K562 (cell line): ENCODE data around the gene CAMKV. TPM values are rescaled to one million over a fixed set of nuclear protein-coding genes. Genes with fewer than 3 reads are reported as not detected.
A peak's percentile ranks its signal among the peaks of the same experiment; 100 is the strongest.

ENCODE experiments used
- ARHGAP35 ChIP-seq: fragments of 450-650 bp; IDR thresholded peaks from 2 replicates; pipeline ENCODE4 v1.6.1; 2018; ENCODE audit not compliant: partially characterized antibody
- CEBPB ChIP-seq: fragments of 450-650 bp; IDR thresholded peaks from 2 replicates; pipeline ENCODE4 v1.6.1; 2016; ENCODE audit warnings: missing genetic modification characterization, missing compliant biosample characterization
- HMG20A ChIP-seq: fragments of 450-650 bp; formaldehyde crosslinking; conservative IDR thresholded peaks from 2 replicates; pipeline ENCODE4 v1.4.0; 2020; ENCODE audit warnings: mild to moderate bottlenecking, mixed read lengths
- KLF13 ChIP-seq: fragments of 450-650 bp; IDR thresholded peaks from 2 replicates; pipeline ENCODE4 v1.6.1; 2016; ENCODE audit warnings: missing genetic modification characterization, low read depth, mild to moderate bottlenecking, missing compliant biosample characterization, moderate library complexity, borderline replicate concordance
- MED1 ChIP-seq: sonication (generic); formaldehyde crosslinking; IDR thresholded peaks from 2 replicates; pipeline ENCODE4 v1.8.1; 2023; ENCODE audit warnings: missing genetic modification reagents, borderline replicate concordance
- NBN ChIP-seq: fragments of 450-650 bp; IDR thresholded peaks from 2 replicates; pipeline ENCODE4 v1.6.1; 2016; ENCODE audit warnings: low read depth, mild to moderate bottlenecking
- NCOR1 ChIP-seq: fragments of 450-650 bp; IDR thresholded peaks from 2 replicates; pipeline ENCODE4 v1.6.1; 2016; ENCODE audit warnings: mild to moderate bottlenecking, moderate library complexity
- NFIC ChIP-seq: fragments of 450-650 bp; IDR thresholded peaks from 2 replicates; pipeline ENCODE4 v1.6.1; 2017; ENCODE audit warnings: mild to moderate bottlenecking, inconsistent platforms
- NUFIP1 ChIP-seq: fragments of 450-650 bp; IDR thresholded peaks from 2 replicates; pipeline ENCODE4 v1.6.1; 2018; ENCODE audit not compliant: partially characterized antibody
- POLR3A ChIP-seq: IDR thresholded peaks from 2 replicates; pipeline ENCODE4 v1.6.1; 2011; ENCODE audit warnings: borderline replicate concordance, mild to moderate bottlenecking, moderate library complexity; ENCODE audit not compliant: insufficient read length, insufficient read depth; ENCODE audit errors: extremely low read depth
- SIRT6 ChIP-seq: IDR thresholded peaks from one replicate; pipeline ENCODE4 v1.6.1; 2012; ENCODE audit warnings: low read depth, mild to moderate bottlenecking, control low read depth, inconsistent platforms, low read length, moderate library complexity
- SMAD2 ChIP-seq: fragments of 150-350 bp; IDR thresholded peaks from 2 replicates; pipeline ENCODE4 v1.6.1; 2014; ENCODE audit warnings: low read depth, mild to moderate bottlenecking, low read length
- TCF7L2 ChIP-seq: fragments of 150-350 bp; IDR thresholded peaks from 2 replicates; pipeline ENCODE4 v1.6.1; 2016; ENCODE audit warnings: low read depth, mild to moderate bottlenecking, low read length, moderate library complexity
- TRIM24 ChIP-seq, 2 experiments: fragments of 450-650 bp; IDR thresholded peaks; 2 replicates each; pipeline ENCODE4 v1.6.1; 2016
- TRIM28 ChIP-seq: fragments of 450-650 bp; IDR thresholded peaks from 2 replicates; pipeline ENCODE4 v1.6.1; 2017
- ZBTB7A ChIP-seq: IDR thresholded peaks from 2 replicates; pipeline ENCODE4 v1.6.1; 2011; ENCODE audit warnings: low read depth, mild to moderate bottlenecking, low read length, moderate library complexity, borderline replicate concordance; ENCODE audit not compliant: control insufficient read depth
- ZNF384 ChIP-seq: IDR thresholded peaks from 2 replicates; pipeline ENCODE4 v1.6.1; 2012; ENCODE audit warnings: low read depth, low read length, improper control_type of control experiment
- ZNF408 ChIP-seq: fragments of 250-450 bp; sonication (Bioruptor Pico); IDR thresholded peaks from 2 replicates; pipeline ENCODE4 v1.4.0; 2020; ENCODE audit warnings: low read depth, mild to moderate bottlenecking, moderate library complexity
- ZNF696 ChIP-seq: fragments of 250-450 bp; sonication (Bioruptor Pico); conservative IDR thresholded peaks from 2 replicates; pipeline ENCODE4 v1.4.0; 2020; ENCODE audit warnings: mild to moderate bottlenecking, moderate library complexity
- ZNF699 ChIP-seq: fragments of 250-450 bp; sonication (Bioruptor Pico); IDR thresholded peaks from 2 replicates; pipeline ENCODE4 v1.8.0; 2021; ENCODE audit warnings: mild to moderate bottlenecking, moderate library complexity; ENCODE audit not compliant: insufficient replicate concordance
- ZZZ3 ChIP-seq: fragments of 450-650 bp; IDR thresholded peaks from 2 replicates; pipeline ENCODE4 v1.6.1; 2016; ENCODE audit warnings: antibody characterized with exemption, mild to moderate bottlenecking, moderate library complexity
- polyA plus RNA-seq, 8 experiments: library from polyadenylated mRNA; depleted of rRNA in 4 of 8; stranded (reverse) in 5 of 8; unstranded in 3 of 8; fragments of >200 nt; fragmentation: Nextera tagmentation in 2 of 8; fragmentation: Illumina TruSeq in 1 of 8; extraction: Ambion mirVana in 2 of 8; extraction: Trizol in 1 of 8; gene quantifications; 2 replicates each; pipeline versions ENCODE4 v1.2.1 to v1.2.3, GENCODE V29; 2011 to 2014; ENCODE audit warnings: inconsistent platforms in 1 of 8, missing spikeins in 1 of 8
- total RNA-seq, 7 experiments: library from RNA; depleted of rRNA in 6 of 7; stranded (reverse); fragments of >200 nt in 6 of 7; fragmentation: Illumina TruSeq in 2 of 7; extraction: Trizol in 2 of 7; gene quantifications; 2 replicates each; pipeline versions ENCODE4 v1.2.1 to v1.2.3, GENCODE V29; 2011 to 2021; ENCODE audit warnings: low replicate concordance in 1 of 7
- TF ChIP-seq, protein P1 (sequence below): IDR thresholded peaks from 3 replicates; pipeline ENCODE4 v1.6.1; 2011; ENCODE audit warnings: borderline replicate concordance, mild to moderate bottlenecking; ENCODE audit not compliant: insufficient read length, insufficient read depth
- TF ChIP-seq, protein P2 (sequence below): fragments of 450-650 bp; IDR thresholded peaks from 2 replicates; pipeline ENCODE4 v1.6.1; 2016; ENCODE audit warnings: missing biosample characterization, missing genetic modification characterization
- TF ChIP-seq, protein P3 (sequence below), 3 experiments: IDR thresholded peaks in 2 of 3; conservative IDR thresholded peaks in 1 of 3; 2 replicates each; pipeline ENCODE4 v1.5.1; 2011 to 2012; ENCODE audit warnings: low read length in 3 of 3, mild to moderate bottlenecking in 3 of 3, control low read depth in 2 of 3, improper control_type of control experiment in 1 of 3, inconsistent platforms in 1 of 3, low read depth in 1 of 3, mixed read lengths in 1 of 3, moderate library complexity in 1 of 3; ENCODE audit not compliant: insufficient read depth in 2 of 3

Gene CAMKV
- total and polyA plus RNA-seq, 9 of the 15 experiments (the other 6 are each of a cell fraction or from before 2014, with no cell fraction given): 0.08 to 2.7 (median 0.79) TPM

DNA sequence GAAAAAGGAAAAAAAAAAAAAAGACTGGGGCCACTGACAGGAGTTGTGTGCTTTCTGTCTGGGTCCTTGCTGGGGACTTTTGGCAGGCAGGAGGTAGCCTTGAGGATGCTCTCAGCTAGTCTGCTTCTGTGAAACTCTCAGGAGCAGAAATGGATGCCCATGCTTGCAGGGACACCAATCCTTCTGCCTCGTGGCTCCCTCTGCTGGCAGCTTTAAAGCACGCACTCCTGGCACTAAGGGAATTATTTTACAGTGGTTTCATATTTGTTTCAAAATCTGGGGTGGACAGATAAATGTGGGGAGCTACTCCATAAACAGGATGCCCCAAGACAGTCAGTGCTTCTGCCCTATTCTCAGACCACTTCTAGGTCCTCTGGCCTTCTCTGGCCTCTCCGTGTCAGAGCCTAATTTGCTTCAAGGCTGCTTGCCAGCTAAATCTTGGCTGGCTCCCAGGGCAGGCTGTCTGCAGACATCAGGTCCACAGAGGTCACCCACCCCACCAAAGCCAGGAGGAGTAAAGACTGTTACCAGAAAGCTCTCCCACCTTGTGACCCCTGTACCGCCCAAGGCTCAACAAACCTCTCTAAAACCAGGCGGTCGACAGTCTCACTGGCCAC, 30.4 kb downstream of the CAMKV start (continued):
- TF ChIP-seq ARHGAP35 (no peak), MED1 (CRISPR knock-in tag) (no peak), TRIM28 (no peak), ZBTB7A (no peak), ZNF699 (no peak), POLR3A (no peak), ZZZ3 (no peak), CEBPB (no peak), NCOR1 (no peak), NBN (no peak), ZNF408 (CRISPR knock-in tag) (no peak), NFIC (peak; percentile 60), HMG20A (CRISPR knock-in tag) (no peak), NUFIP1 (no peak), SIRT6 (no peak), KLF13 (tag) (no peak), TRIM24 (IDR thresholded peaks at IDR 0.05) (no peak), SMAD2 (no peak), ZNF384 (no peak), TCF7L2 (no peak), ZNF696 (CRISPR knock-in tag) (no peak)
- TF ChIP-seq, protein P1, sequence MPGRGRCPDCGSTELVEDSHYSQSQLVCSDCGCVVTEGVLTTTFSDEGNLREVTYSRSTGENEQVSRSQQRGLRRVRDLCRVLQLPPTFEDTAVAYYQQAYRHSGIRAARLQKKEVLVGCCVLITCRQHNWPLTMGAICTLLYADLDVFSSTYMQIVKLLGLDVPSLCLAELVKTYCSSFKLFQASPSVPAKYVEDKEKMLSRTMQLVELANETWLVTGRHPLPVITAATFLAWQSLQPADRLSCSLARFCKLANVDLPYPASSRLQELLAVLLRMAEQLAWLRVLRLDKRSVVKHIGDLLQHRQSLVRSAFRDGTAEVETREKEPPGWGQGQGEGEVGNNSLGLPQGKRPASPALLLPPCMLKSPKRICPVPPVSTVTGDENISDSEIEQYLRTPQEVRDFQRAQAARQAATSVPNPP: no peak
- TF ChIP-seq, protein P2, sequence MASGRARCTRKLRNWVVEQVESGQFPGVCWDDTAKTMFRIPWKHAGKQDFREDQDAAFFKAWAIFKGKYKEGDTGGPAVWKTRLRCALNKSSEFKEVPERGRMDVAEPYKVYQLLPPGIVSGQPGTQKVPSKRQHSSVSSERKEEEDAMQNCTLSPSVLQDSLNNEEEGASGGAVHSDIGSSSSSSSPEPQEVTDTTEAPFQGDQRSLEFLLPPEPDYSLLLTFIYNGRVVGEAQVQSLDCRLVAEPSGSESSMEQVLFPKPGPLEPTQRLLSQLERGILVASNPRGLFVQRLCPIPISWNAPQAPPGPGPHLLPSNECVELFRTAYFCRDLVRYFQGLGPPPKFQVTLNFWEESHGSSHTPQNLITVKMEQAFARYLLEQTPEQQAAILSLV (tag): no peak
- TF ChIP-seq, protein P3, sequence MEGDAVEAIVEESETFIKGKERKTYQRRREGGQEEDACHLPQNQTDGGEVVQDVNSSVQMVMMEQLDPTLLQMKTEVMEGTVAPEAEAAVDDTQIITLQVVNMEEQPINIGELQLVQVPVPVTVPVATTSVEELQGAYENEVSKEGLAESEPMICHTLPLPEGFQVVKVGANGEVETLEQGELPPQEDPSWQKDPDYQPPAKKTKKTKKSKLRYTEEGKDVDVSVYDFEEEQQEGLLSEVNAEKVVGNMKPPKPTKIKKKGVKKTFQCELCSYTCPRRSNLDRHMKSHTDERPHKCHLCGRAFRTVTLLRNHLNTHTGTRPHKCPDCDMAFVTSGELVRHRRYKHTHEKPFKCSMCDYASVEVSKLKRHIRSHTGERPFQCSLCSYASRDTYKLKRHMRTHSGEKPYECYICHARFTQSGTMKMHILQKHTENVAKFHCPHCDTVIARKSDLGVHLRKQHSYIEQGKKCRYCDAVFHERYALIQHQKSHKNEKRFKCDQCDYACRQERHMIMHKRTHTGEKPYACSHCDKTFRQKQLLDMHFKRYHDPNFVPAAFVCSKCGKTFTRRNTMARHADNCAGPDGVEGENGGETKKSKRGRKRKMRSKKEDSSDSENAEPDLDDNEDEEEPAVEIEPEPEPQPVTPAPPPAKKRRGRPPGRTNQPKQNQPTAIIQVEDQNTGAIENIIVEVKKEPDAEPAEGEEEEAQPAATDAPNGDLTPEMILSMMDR (IDR thresholded peaks at IDR 0.05 in 2 of 3, conservative IDR thresholded peaks at IDR 0.05 in 1 of 3; ENCODE audit: insufficient read depth in 2 of 3, low read depth in 1 of 3, low read length in 3 of 3): peak; percentile 77 to 90 (median 82)
